Stomach smooth muscle (tissue), 2 donors: ENCODE measurements around the gene SARDH.

Experiments
- H3K27ac ChIP-seq: one replicate; pipeline ENCODE4 v1.7.0; 2013; ENCODE audit warnings: mild to moderate bottlenecking, low read length, inconsistent platforms
- H3K27me3 ChIP-seq, 2 donors: one replicate each; pipeline ENCODE4 v1.7.0; 2013; ENCODE audit warnings: low read length in 2 of 2; ENCODE audit not compliant: insufficient read depth in 2 of 2, control insufficient read depth in 1 of 2
- H3K36me3 ChIP-seq, 2 donors: one replicate each; pipeline ENCODE4 v1.7.0; 2013; ENCODE audit warnings: low read length in 2 of 2; ENCODE audit not compliant: control insufficient read depth in 2 of 2, insufficient read depth in 2 of 2
- H3K4me1 ChIP-seq: one replicate; pipeline ENCODE4 v1.7.0; 2013; ENCODE audit warnings: low read length; ENCODE audit not compliant: control insufficient read depth, insufficient read depth
- H3K4me3 ChIP-seq, 2 donors: one replicate each; pipeline ENCODE4 v1.7.0; 2013; ENCODE audit warnings: low read length in 2 of 2
- H3K9ac ChIP-seq, 2 donors: one replicate each; pipeline ENCODE4 v1.7.0; 2013; ENCODE audit warnings: low read length in 2 of 2, mild to moderate bottlenecking in 1 of 2
- H3K9me3 ChIP-seq, 2 donors: one replicate each; pipeline ENCODE4 v1.7.0; 2013; ENCODE audit warnings: low read length in 2 of 2; ENCODE audit not compliant: control insufficient read depth in 2 of 2
- donor health status: healthy.
- donor health status: Pancreatic carcinoma.

SARDH gene

GRCh38 chr9:133667759-133668450, 70.2 kb downstream of the SARDH start:
- Histone ChIP-seq H3K4me3 (no peak overlapping the region), H3K27ac (no peak overlapping the region), H3K36me3 (no peaks in the 10 kb centered on the region), H3K27me3 (peaks cover 4 to 5% of the 10 kb centered on the region in 2 donors), H3K9ac (no peak overlapping the region), H3K9me3 (no peaks in the 10 kb centered on the region), H3K4me1 (peaks cover 3% of the 10 kb centered on the region)

GRCh38 chr9:133666845-133667244, 71.3 kb downstream of the SARDH start:
- Histone ChIP-seq H3K4me1 (peaks cover 3% of the 10 kb centered on the region), H3K27me3 (peaks cover 2 to 10% of the 10 kb centered on the region in 2 donors), H3K9me3 (no peaks in the 10 kb centered on the region), H3K4me3 (no peak overlapping the region), H3K9ac (no peak overlapping the region), H3K36me3 (no peaks in the 10 kb centered on the region), H3K27ac (no peak overlapping the region)

- no peak overlapping the region for H3K27ac ChIP-seq
- peaks cover 3% of the 10 kb centered on the region for H3K4me1 ChIP-seq
- no peaks in the 10 kb centered on the region for H3K36me3 ChIP-seq
- no peak overlapping the region for H3K9ac ChIP-seq
- no peaks in the 10 kb centered on the region for H3K9me3 ChIP-seq
- no peak overlapping the region for H3K4me3 ChIP-seq
- peaks cover 2 to 12% of the 10 kb centered on the region in 2 donors for H3K27me3 ChIP-seq
These were observed 71.8 kb downstream of the SARDH start for GRCh38 chr9:133666387-133666786.

- Histone ChIP-seq H3K27ac (no peak overlapping the region), H3K36me3 (no peaks in the 10 kb centered on the region), H3K4me3 (no peak overlapping the region), H3K9ac (no peak overlapping the region), H3K4me1 (peaks cover 3% of the 10 kb centered on the region), H3K27me3 (peaks cover 2 to 13% of the 10 kb centered on the region in 2 donors), H3K9me3 (no peaks in the 10 kb centered on the region)
These were observed 72.6 kb downstream of the SARDH start for GRCh38 chr9:133665535-133665934.

GRCh38 chr9:133665096-133665495, 73.1 kb downstream of the SARDH start:
- no peak overlapping the region for H3K4me3 ChIP-seq
- no peak overlapping the region for H3K27ac ChIP-seq
- H3K27me3 ChIP-seq: peaks cover 2 to 18% of the 10 kb centered on the region in 2 donors
- H3K9ac ChIP-seq: no peak overlapping the region
- H3K36me3 ChIP-seq: no peaks in the 10 kb centered on the region
- peaks cover 3% of the 10 kb centered on the region for H3K4me1 ChIP-seq
- no peaks in the 10 kb centered on the region for H3K9me3 ChIP-seq

- no peak overlapping the region for H3K4me3 ChIP-seq
- peaks cover 4% of the 10 kb centered on the region for H3K4me1 ChIP-seq
- no peaks in the 10 kb centered on the region for H3K36me3 ChIP-seq
- no peak overlapping the region for H3K27ac ChIP-seq
- H3K27me3 ChIP-seq: peaks cover 5 to 19% of the 10 kb centered on the region in 2 donors
- no peaks in the 10 kb centered on the region for H3K9me3 ChIP-seq
- H3K9ac ChIP-seq: no peak overlapping the region
These were observed 73.7 kb downstream of the SARDH start for GRCh38 chr9:133664173-133665050.

GRCh38 chr9:133661846-133662540, 76.2 kb downstream of the SARDH start:
- Histone ChIP-seq H3K9me3 (no peaks in the 10 kb centered on the region), H3K27ac (no peak overlapping the region), H3K4me1 (peaks cover 19% of the 10 kb centered on the region), H3K4me3 (no peak overlapping the region), H3K27me3 (peaks cover 13 to 29% of the 10 kb centered on the region in 2 donors), H3K36me3 (no peaks in the 10 kb centered on the region), H3K9ac (no peak overlapping the region)

GRCh38 chr9:133659516-133659915, 78.6 kb downstream of the SARDH start:
- Histone ChIP-seq H3K36me3 (no peaks in the 10 kb centered on the region), H3K27ac (no peak overlapping the region), H3K4me3 (peak overlapping the region in 1 of 2 donors; percentile 64), H3K27me3 (peaks cover 33 to 45% of the 10 kb centered on the region in 2 donors), H3K9ac (no peak overlapping the region), H3K9me3 (no peaks in the 10 kb centered on the region), H3K4me1 (peaks cover 16% of the 10 kb centered on the region)

- H3K4me1 ChIP-seq: peaks cover 16% of the 10 kb centered on the region
- peaks cover 34 to 49% of the 10 kb centered on the region in 2 donors for H3K27me3 ChIP-seq
- H3K36me3 ChIP-seq: no peaks in the 10 kb centered on the region
- H3K9me3 ChIP-seq: no peaks in the 10 kb centered on the region
- H3K27ac ChIP-seq: no peak overlapping the region
- no peak overlapping the region for H3K9ac ChIP-seq
- H3K4me3 ChIP-seq: peak overlapping the region; percentile 53 to 64
These were observed 79.4 kb downstream of the SARDH start for GRCh38 chr9:133658442-133659431.
